Uterus (tissue), 2 donors: ENCODE results near the gene EMP2.

ENCODE experiments used
- CTCF ChIP-seq, 4 experiments: fragments of 200-600 bp in 2 of 4; fragments of 450-650 bp in 2 of 4; sonication (generic) in 2 of 4; IDR thresholded peaks; one replicate each; pipeline ENCODE4 v1.5.1; 2016 to 2019; ENCODE audit warnings: antibody characterized with exemption in 4 of 4, mild to moderate bottlenecking in 2 of 4, moderate library complexity in 1 of 4
- POLR2A ChIP-seq, 2 donors: fragments of 450-650 bp; IDR thresholded peaks; one replicate each; pipeline ENCODE4 v1.6.1; 2016; ENCODE audit warnings: antibody characterized with exemption in 2 of 2, mild to moderate bottlenecking in 1 of 2, moderate library complexity in 1 of 2

- TF ChIP-seq POLR2A (IDR thresholded peaks at IDR 0.05) (no peak), CTCF (IDR thresholded peaks at IDR 0.05) (no peak)
Observed at GRCh38 chr16:10511829-10512228, 68.6 kb downstream of the EMP2 start.
